HTR-8/SVneo (cell line): Measurements from ENCODE around the gene COL2A1.

Experiments used
- DNase-seq: peaks from one replicate; pipeline ENCODE4 v3.0.0; 2011; ENCODE audit warnings: low spot score, mixed read lengths; ENCODE audit not compliant: insufficient read length
- FAIRE-seq: peaks from 2 replicates; lab custom pipeline; 2011; peaks lifted over from hg19 to GRCh38; lab: Jason Lieb, UNC

The COL2A1 gene

GRCh38 chr12:48031135-48031960, 27.1 kb upstream of the COL2A1 start:
- DNase-seq (no peak), FAIRE-seq (no peak)

DNA sequence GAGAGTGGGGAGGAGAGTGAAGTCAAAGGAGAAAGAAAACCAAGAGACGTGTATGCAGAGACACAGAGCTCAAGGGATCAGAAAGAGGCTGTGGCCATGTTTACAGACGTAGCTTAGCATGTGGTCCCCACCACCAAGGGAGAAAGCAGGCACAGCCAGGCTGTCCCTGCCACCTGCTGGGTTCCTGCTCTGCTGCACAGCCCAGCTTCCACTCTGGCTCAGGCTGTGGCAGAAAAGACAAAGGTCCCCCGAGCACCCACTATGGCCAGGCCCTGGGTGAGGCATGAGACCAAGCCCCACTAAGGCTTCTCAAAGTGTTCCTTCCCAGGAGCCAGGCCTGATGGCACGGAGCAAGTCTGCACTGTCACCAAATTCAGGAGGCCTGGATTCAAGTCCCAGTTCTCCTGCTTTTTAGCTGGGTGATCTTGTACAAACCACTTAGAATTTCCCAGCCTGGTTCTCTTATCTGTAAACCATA, 25.9 kb upstream of the COL2A1 start:
- no peak for DNase-seq
- FAIRE-seq, result no peak

- FAIRE-seq (no peak), DNase-seq (no peak)
These were observed 25.4 kb upstream of the COL2A1 start for GRCh38 chr12:48029491-48030172.

DNA sequence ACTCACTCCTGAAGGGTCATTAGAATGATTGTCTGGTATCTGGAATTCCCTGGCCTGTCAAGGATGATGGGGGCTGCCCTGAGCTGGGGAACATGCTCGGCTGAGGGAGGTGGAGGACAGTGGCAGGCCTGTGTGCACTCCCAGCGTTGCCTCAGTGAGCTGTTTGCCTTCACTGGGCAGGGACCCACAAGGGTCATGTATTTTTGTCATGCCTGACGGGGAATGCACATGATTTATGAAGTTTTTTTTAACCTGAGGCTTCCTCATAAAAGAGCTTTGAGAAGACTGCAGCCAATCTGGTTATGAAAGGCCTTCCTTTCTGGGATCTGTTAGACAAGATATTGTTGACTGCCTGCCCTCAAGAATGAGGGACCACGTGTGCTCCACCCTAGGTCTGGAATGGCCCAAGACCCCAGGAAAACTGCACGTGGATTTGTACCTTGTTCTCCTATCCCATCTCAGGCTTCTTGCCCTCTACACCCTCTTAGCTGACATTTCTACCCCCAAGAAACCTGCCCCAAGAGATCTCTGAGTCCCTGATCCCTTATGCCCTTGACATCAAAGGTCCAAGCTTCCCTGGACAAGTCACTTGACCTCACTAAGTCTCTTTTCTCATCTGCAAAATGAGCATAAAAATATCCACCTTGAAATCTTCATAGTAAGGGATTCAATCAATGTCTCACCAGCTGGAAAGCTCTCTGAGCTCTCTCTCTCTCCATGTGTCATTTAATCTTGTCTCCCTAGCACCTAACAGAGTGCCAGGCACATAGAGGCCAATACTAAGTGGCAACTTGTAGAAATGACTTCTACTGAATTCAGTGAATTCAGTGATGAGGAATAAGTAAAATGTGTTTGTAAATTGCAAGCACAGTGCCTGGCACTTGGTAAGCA, 24.5 kb upstream of the COL2A1 start:
- DNase-seq (no peak), FAIRE-seq (no peak)

DNA sequence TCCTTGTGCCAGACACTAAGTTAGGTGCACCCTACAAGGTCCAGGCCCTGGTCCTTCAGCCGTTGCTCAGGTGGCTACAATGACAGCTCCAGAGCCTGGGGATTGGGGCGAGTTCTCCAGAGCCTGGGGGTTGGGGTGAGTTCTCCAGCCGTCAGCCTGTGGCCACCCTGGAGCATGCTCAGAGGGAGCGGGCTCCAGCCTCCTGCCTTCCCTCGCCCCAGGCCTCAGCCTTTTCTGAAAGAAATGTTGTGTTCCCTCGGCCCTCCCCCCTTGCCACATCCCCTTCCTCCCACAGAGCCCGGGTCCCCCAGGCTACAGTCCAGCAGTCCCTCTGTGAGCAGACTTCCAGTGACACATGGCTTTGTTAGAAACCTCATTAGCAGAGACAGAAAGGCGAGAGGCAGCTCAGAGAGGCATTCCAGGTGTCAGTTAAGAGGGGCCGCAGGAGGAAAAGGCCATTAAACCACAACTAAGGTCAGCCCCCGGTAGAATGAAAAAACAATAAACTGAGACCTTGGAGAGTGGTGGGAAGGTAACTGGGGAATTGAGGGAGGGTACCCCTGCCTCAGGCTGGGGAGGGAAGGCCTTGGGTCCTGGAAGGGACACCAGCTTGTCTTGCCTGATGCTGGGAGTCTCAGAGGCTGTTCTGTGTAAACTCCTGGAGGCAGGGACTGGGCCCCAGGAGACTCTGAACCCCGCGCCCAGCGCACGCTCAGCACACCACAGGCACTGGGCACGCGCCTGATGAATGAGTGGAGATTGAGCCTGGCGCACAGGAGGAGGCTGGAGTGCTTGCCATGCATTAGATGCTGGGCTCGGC, 23.1 kb upstream of the COL2A1 start:
- FAIRE-seq (no peak), DNase-seq (no peak)

- FAIRE-seq (no peak), DNase-seq (no peak)
These were observed 22.0 kb upstream of the COL2A1 start for GRCh38 chr12:48026060-48026827.

DNA sequence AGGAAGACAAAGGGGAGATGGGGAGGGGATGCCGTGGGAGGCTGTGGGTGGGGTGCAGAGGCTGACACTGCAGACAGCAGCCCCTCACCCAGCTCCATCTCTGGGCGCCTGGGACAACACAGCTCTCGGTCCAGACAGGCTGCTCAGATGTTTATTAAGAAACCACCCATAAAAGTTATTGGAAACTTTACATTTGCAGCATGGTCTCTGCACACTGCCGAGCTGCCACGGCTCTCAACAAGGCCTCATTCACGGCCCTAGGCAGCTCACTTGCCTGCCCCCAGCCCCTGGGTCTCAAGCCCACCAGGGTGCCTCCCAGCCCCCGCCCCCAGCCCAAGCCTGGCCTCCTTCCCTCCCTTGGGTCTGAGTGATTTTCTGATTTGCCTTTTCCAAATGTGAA, 21.0 kb upstream of the COL2A1 start:
- FAIRE-seq (no peak), DNase-seq (no peak)

- FAIRE-seq (no peak), DNase-seq (no peak)
These were observed 20.5 kb upstream of the COL2A1 start for GRCh38 chr12:48024735-48025134.

- DNase-seq (no peak), FAIRE-seq (no peak)
These were observed 19.1 kb upstream of the COL2A1 start for GRCh38 chr12:48023386-48023785.

DNA sequence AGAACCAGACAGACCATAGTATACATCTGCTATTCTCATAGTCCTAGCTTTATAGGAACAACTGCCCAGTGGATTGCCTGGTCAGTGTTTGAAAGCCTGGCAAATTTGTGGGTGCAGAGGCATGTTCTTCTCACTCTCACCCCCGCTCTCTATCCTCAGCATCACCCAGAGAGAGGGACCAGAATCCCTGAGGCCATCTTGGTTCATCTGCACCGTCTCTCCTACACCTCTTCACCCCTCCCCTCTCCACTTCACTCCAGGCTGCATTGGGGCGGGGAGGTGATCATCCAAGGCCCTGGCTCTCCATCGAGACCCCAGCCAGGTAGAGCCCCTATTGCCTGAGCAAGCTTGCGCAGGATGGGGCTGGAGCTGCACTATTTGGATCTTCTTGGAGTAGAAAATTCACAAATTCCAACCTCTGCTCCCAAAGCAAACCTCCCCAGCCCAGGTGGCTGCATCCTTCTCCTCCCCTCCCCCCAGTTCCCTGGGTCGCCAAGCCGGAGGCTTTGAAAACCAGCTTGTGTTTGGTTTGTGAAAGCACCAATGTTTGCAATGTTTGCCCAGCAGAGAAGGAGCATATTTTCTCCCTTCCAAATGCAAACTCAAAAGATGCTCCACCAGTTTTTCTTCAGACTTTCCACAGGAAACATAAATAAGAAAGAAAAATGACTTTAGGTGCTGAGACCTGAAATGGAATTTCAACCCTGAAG, 18.6 kb upstream of the COL2A1 start:
- DNase-seq (no peak), FAIRE-seq (no peak)

- FAIRE-seq (no peak), DNase-seq (no peak)
These were observed 17.9 kb upstream of the COL2A1 start for GRCh38 chr12:48022180-48022521.

GRCh38 chr12:48021485-48022179, 17.4 kb upstream of the COL2A1 start:
- FAIRE-seq (no peak), DNase-seq (peak; percentile 34)

DNA sequence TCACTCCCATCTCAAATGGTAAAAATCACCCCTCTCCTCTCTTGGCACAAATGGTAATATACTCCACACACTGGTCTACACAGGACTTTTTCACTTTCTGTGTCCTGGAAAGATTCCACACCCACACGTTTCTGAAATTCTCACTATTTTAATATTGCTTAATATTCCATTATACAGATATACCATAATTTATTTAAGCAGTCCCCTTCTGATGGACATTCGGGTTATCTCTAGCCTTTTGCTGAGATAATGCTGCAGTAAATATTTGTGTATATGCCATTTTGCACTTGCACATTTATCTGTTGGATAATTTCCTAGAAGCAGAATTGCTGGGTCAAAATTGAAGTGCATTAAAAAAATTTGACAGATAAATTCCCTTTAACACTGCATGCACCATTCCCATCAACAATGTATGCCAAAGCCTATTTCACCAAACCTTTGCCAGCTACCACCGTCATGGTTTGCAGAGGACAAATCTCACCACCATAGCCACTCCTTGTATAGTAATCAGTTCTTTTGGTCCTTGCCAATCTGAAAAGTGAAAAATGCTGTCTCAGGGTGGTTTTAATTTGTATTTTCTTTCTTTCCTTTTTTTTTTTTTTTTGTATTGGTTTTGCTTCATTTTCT, 15.5 kb upstream of the COL2A1 start:
- FAIRE-seq, result no peak
- no peak for DNase-seq

DNA sequence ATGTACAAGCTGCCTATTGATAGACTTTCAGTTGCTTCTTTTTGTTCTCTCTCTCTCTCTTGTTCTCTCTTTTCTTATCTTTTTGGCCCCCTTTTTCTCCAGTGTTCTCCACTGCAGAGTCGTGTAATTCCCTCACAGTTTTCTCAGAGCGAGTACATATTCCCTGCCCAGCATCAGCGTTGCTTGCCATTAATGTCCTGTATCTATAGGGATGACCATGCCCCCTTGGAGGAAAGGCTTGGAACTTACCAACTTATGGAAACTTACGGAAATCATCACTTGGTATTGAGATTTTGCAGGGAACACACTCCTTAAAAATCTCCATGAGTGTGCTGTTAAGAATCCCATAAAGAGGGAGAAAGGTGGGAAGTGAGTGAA, 14.3 kb upstream of the COL2A1 start:
- DNase-seq (no peak), FAIRE-seq (no peak)

DNA sequence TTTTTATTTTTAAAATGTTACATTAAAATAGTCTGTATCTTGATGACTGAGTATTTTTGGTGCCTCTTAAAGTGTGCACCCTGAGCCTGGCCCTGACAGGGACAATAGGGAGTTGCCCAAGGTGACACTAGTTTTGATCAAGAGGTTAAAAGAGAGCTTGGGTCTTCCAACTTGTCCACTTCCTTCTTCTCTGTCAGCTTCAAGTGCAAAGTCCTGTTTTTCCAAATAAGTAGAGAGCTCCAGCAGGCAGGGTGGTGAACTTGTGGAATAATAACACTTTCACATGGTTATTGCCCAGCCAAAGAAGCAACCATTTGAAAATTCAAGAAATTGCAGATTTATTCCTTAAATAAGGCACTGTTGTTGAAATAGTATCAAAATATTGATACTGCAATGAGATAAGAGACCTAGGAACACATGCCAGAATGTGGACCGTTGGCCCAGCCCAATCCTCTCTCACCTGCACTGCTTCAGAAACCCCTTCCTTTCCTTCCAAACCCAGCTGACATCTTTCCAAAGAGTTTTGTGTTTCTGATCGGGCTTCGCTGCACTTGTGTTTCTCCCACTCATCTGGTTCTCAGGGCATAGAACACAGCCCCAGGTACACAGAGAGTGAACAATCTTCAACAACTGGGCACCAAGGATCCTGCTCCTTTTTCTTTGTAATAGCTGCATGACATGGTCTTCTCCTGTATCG, 13.8 kb upstream of the COL2A1 start:
- FAIRE-seq, result no peak

GRCh38 chr12:48017496-48017895, 13.2 kb upstream of the COL2A1 start:
- DNase-seq, result no peak
- FAIRE-seq, result no peak

More for the DNA sequence above, 13.8 kb upstream of the COL2A1 start:
- DNase-seq, result no peak
